Umbilical cord (tissue), 2 donors: Measurements from ENCODE around the gene LCLAT1. TPM values are rescaled to one million over a fixed set of nuclear protein-coding genes. Genes with fewer than 3 reads are reported as not detected.

ENCODE experiments used
- DNase-seq: peaks from one replicate; pipeline ENCODE4 v3.0.0-alpha.2; 2015; ENCODE audit warnings: low spot score
- total RNA-seq: library from RNA; depleted of rRNA; stranded (reverse); fragments of >200 nt; gene quantifications from one replicate; pipeline ENCODE4 v1.2.3, GENCODE V29; 2014; ENCODE audit warnings: low replicate concordance; ENCODE audit not compliant: insufficient read depth

LCLAT1 gene
- total RNA-seq, 1 donor from 2014 or later: 20.2 TPM

GRCh38 chr2:30692829-30693275, 245.8 kb downstream of the LCLAT1 start:
- no peak for DNase-seq

Other genes starting within 250 kb of the LCLAT1 start
- 60.2 TPM for gene LBH, start 215.7 kb upstream of the LCLAT1 start, total RNA-seq